Right ventricle myocardium inferior (tissue), 1 donor: ENCODE data around the gene TECR. TPM values are rescaled to one million over a fixed set of nuclear protein-coding genes. Genes with fewer than 3 reads are reported as not detected.
"Not testable (repeated sequence)": the region's sequence is repeated elsewhere in the genome, so short reads cannot be mapped to it uniquely, and the experiment has no call there.

ENCODE experiments used
- ATAC-seq: fragments of 200-7000 bp; cut with Tn5 transposase; one replicate; pipeline ENCODE4 v1.9.1; 2020; ENCODE audit warnings: mild to moderate bottlenecking, moderate library complexity
- DNase-seq: peaks from one replicate; pipeline ENCODE4 v3.0.0; 2021; ENCODE audit errors: missing footprints
- intact Hi-C: fragments of 100-400 bp; cut with DNase I; formaldehyde crosslinking; loops from one replicate; pipeline ENCODE4 v1.11.0; 2022
- microRNA-seq: library from miRNA; unstranded; fragments of <30 nt; microRNA quantifications from one replicate; pipeline ENCODE4 v1.2.0, GENCODE V29; 2020
- total RNA-seq: library from RNA; stranded (reverse); fragmentation: NEBNext Ultra II Directional; extraction: Animal tissue kit (Norgen Biotek cat#: 25700); gene quantifications from one replicate; pipeline ENCODE4 v1.2.1, GENCODE V29; 2021
- donor health status: DM: no; HTN: yes; CAD: no; lungs with severe emphysema.

The TECR gene
- total RNA-seq, 1 donor from 2014 or later: 77.4 TPM

DNA sequence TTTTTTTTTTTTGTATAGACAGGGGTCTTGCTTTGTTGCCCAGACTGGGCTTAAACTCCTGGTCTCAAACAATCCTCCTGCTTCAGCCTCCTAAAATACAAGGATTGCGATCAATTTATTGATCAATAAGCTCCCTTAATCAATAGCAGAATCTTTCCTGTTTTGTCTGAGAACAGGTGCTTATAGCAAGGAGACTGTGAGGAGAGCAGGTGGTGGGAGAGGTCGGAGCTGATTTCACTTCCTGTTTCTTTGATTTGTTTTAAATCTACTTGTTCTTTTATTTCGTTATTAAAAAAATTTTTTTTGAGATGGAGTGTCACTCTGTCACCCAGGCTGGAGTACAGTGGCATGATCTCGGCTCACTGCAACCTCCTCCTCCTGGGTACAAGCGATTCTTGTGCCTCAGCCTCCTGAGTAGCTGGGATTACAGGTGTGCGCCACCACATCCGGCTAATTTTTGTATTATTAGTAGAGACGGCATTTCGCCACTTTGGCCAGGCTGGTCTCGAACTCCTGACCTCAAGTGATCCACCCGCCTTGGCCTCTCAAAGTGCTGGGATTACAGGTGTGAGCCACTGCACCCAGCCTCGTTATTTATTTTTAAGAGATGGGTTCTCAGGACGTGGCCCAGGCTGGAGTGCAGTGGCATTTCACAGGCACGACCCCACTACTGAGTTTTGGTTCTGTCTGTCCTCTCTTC lies 84.2 kb downstream of the TECR start:
- ATAC-seq, intact Hi-C loops, DNase-seq: not testable (repeated sequence)

DNA sequence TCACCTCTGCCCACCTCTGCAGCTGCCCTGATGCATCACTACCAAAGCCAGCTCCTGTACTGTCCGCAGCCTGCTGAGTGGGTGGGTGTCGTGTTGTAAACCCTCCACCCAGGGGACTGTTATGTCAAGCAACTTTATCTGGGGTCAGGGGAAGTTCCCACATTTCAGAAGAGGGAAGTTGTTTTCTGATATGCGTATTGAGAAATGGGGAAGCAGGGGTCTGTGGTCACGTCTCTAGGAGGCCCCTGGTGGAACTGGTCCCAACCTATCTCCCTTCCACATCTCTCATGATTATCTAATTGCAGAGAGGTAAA lies 84.7 kb downstream of the TECR start:
- DNase-seq: no peak
- ATAC-seq: no peak
- intact Hi-C loops: no loop called here

Small RNA genes within 50 kb of the gene (microRNA-seq; reads per million reads assigned to microRNA genes)
- gene MIR639: not detected

Other genes with a start within 250 kb of the TECR start
- 32.6 TPM for gene ADGRE5, start 148.2 kb upstream of the TECR start, total RNA-seq
- gene DDX39A, start 110.3 kb upstream of the TECR start, total RNA-seq: 32.2 TPM
- 149 TPM for gene PKN1, start 96.3 kb upstream of the TECR start, total RNA-seq
- gene PTGER1, start 54.2 kb upstream of the TECR start, total RNA-seq: not detected
- 50.0 TPM for gene GIPC1, start 33.5 kb upstream of the TECR start, total RNA-seq
- 46.9 TPM for gene DNAJB1, start 11.2 kb upstream of the TECR start, total RNA-seq
- 529 TPM for gene NDUFB7, start 42.5 kb downstream of the TECR start, total RNA-seq
- gene CLEC17A, start 53.5 kb downstream of the TECR start, total RNA-seq: not detected
- gene ADGRE3, start 145.2 kb downstream of the TECR start, total RNA-seq: 0.11 TPM
- 6.1 TPM for gene ZNF333, start 160.5 kb downstream of the TECR start, total RNA-seq
- 0.87 TPM for gene ADGRE2, start 249.0 kb downstream of the TECR start, total RNA-seq